Muscle of leg (tissue), 11 donors: ENCODE data around the gene TTC3. TPM values are rescaled to one million over a fixed set of nuclear protein-coding genes. Genes with fewer than 3 reads are reported as not detected.
"Not testable (repeated sequence)": the region's sequence is repeated elsewhere in the genome, so short reads cannot be mapped to it uniquely, and the experiment has no call there.

Experiments
- DNase-seq: peaks from one replicate; pipeline ENCODE4 v3.0.0; 2013
- H3K27ac ChIP-seq: one replicate; pipeline ENCODE4 v1.5.1; 2013; ENCODE audit warnings: mild to moderate bottlenecking, low read length, control low read depth
- H3K27me3 ChIP-seq: one replicate; pipeline ENCODE4 v1.6.1; 2013; ENCODE audit warnings: low read length; ENCODE audit not compliant: control insufficient read depth, insufficient read depth
- H3K36me3 ChIP-seq: one replicate; pipeline ENCODE4 v1.6.1; 2013; ENCODE audit warnings: low read length; ENCODE audit not compliant: control insufficient read depth, insufficient read depth
- H3K4me1 ChIP-seq: one replicate; pipeline ENCODE4 v1.6.1; 2013; ENCODE audit warnings: low read length; ENCODE audit not compliant: control insufficient read depth, insufficient read depth
- H3K4me3 ChIP-seq: one replicate; pipeline ENCODE4 v1.5.1; 2013; ENCODE audit warnings: low read length, control low read depth
- H3K9me3 ChIP-seq: replicated peaks from 2 replicates; pipeline ENCODE4 v1.6.1; 2013; ENCODE audit warnings: low read depth, low read length; ENCODE audit not compliant: control insufficient read depth
- WGBS: methylation state at CpG from one replicate; pipeline ENCODE4 v1.1.5; 2013; ENCODE audit warnings: missing lambda C conversion rate; ENCODE audit not compliant: insufficient coverage; 5-methylcytosine and 5-hydroxymethylcytosine counted together
- polyA plus RNA-seq, 8 donors: library from polyadenylated mRNA; unstranded; fragments of 120-200 nt; gene quantifications; one replicate each; pipeline versions ENCODE4 v1.2.1 to v1.2.3, GENCODE V29; 2013; ENCODE audit warnings: inconsistent platforms in 1 of 8, low replicate concordance in 1 of 8; ENCODE audit not compliant: insufficient read length in 8 of 8, insufficient read depth in 1 of 8
- total RNA-seq: library from RNA; stranded (reverse); fragments of 120-200 nt; gene quantifications from one replicate; pipeline ENCODE4 v1.2.4, GENCODE V29; 2013

The TTC3 gene
- total and polyA plus RNA-seq, 9 donors: 86.4 to 202 (median 145) TPM

DNA sequence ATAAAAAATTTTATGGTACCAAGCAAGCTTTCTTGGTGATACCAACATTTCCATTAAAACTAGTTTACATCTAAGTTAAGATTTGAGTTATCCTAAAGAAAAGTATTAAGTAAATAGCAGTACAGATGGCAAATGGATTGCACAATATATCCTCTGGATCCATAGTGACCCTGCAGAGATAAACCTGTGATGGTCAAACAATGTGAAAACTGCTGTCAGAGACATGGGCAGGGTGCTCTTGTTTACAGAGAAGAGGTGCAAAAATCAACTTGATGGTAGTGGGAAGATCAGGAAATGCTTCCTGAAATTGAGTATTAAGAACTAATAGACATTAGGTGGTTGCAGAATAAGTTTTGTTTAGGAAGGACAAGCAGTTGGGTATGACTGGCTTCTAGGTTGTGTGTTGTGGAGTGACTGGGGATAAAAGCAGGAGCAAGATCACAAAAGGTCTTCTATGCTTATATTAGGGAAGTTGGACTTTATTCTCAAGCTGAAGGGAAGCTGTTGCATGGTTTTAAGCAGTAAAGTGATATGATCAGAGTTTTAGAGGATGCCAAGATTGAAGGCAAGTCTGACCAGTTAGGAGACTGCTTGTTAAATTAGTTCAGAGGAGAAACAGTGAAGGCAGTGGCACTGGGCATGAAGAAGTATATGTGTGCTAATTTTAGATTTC lies 9.9 kb downstream of the TTC3 start:
- H3K9me3 ChIP-seq: no peaks in the 10 kb centered on the region
- no peaks in the 10 kb centered on the region for H3K27me3 ChIP-seq
- DNase-seq: no peak
- no peaks in the 10 kb centered on the region for H3K4me1 ChIP-seq
- H3K36me3 ChIP-seq: no peaks in the 10 kb centered on the region
- no peak overlapping the region for H3K4me3 ChIP-seq
- H3K27ac ChIP-seq: no peak overlapping the region

DNA sequence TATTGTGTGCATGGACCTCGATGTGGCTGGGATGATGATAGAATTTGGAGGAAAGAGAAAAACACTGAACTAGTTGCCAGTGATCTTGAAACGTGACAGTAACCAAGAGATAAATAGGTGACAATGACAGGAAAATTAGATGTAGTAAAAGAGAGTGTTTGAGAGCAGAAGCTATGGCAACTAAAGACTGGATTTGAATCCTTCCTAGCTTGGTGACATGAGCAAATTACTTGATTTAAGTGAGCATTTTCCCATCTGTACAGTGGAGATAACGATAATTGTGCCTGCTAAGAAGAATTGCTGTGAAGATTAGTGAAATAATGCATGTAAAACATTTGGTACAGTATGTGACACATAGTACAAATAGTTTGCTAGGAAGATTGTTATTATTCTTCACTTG lies 12.7 kb downstream of the TTC3 start:
- 75% methylated on average over 2 of the region's 3 CpGs for WGBS
- H3K4me1 ChIP-seq: no peaks in the 10 kb centered on the region
- no peak overlapping the region for H3K27ac ChIP-seq
- no peaks in the 10 kb centered on the region for H3K27me3 ChIP-seq
- DNase-seq: no peak
- peaks cover 5% of the 10 kb centered on the region for H3K36me3 ChIP-seq
- no peak overlapping the region for H3K4me3 ChIP-seq
- H3K9me3 ChIP-seq: no peaks in the 10 kb centered on the region

DNA sequence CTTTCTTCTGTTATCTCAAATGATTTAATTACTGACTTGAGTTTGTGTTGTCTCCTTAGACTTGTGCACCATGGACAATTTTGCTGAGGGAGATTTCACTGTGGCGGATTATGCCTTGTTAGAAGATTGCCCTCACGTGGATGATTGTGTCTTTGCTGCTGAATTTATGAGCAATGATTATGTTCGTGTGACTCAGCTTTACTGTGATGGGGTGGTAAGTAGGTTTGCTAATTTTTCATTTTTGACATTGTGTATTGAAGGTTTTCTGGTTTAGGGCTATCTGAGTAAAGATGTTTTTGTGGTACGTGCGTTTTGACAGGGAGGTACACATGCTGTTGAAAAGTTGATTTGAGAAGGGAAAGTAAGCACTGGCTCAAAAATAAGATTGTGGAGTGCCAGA lies 14.1 kb downstream of the TTC3 start:
- Histone ChIP-seq H3K4me3 (no peak overlapping the region), H3K27ac (no peak overlapping the region), H3K9me3 (no peaks in the 10 kb centered on the region), H3K4me1 (no peaks in the 10 kb centered on the region), H3K27me3 (no peaks in the 10 kb centered on the region), H3K36me3 (peaks cover 7% of the 10 kb centered on the region)
- WGBS: 68% methylated on average over 3 of the region's 5 CpGs
- DNase-seq: peak; percentile 28

DNA sequence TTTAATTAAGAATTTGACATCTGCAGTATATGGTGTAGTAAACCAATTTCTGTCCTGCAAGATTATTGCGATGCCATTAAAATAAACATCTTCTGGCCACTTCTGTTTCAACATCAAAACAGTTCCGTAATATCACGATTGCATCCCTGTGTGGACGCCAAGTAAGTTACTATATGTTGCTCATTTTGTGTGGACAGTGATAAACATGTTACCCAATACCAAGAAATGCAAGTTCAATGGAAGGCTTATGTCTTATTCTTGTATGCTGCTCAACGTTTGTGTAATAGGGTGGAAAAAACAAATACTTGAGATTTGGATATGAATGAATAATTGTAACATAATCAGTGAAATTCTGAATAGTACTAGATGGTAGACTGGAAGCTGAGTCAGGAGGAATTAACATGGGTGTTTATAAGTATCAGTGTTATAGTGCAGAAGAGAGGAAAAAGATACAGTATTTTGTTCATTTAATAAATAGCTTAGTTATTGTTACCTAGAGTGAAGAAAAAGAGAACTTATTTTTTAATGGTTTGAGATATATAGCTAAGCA lies 15.2 kb downstream of the TTC3 start:
- Histone ChIP-seq H3K9me3 (no peaks in the 10 kb centered on the region), H3K27ac (no peak overlapping the region), H3K27me3 (no peaks in the 10 kb centered on the region), H3K4me3 (no peak overlapping the region), H3K36me3 (peaks cover 7% of the 10 kb centered on the region), H3K4me1 (no peaks in the 10 kb centered on the region)
- DNase-seq: no peak
- 67% methylated on average over 1 of the region's 5 CpGs for WGBS

DNA sequence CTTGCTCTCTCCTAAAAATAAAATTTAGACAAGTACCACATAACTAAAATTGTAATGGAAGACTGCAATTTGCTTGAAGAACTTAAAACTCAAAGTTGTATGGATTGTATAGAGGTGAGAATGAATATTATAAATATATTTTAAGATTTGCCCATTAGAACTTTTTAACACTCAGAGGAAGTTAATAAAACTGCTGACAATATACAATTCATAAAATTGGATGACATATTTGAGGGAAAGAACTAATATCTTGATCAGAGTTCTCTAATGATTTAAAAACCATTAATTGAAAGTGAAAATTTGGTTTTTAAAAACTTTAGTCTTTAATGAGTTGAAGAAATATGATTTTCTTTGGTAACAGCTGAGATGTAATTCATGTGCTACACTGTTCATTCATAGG lies 20.9 kb downstream of the TTC3 start:
- Histone ChIP-seq H3K4me3 (no peak overlapping the region), H3K27ac (no peak overlapping the region), H3K4me1 (peaks cover 2% of the 10 kb centered on the region), H3K27me3 (no peaks in the 10 kb centered on the region), H3K9me3 (no peaks in the 10 kb centered on the region), H3K36me3 (peaks cover 26% of the 10 kb centered on the region)
- no peak for DNase-seq

DNA sequence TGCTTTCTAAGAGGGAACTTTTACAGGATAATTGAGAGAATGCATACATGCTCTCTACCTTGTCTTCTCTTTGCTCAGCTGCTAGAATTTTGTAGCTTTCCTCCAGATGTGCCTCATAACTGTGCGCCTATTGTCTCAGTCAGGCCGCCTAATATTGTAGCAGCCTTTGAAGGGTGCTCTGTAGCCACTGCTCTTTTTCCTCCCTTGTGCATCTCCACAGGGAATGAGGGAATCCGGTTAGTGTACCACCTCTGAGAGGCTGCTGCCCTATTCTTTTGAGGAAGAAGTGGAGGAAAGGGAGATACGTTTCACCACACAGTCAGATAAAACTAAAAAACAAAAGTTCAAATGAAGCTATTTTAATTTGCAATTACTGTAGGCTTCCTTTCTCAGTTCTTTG lies 22.8 kb downstream of the TTC3 start:
- Histone ChIP-seq H3K27ac (no peak overlapping the region), H3K36me3 (peaks cover 26% of the 10 kb centered on the region), H3K27me3 (no peaks in the 10 kb centered on the region), H3K4me3 (no peak overlapping the region), H3K4me1 (peaks cover 2% of the 10 kb centered on the region), H3K9me3 (no peaks in the 10 kb centered on the region)
- WGBS: no CpG with 5 or more reads among the region's 4 CpGs
- DNase-seq: no peak

DNA sequence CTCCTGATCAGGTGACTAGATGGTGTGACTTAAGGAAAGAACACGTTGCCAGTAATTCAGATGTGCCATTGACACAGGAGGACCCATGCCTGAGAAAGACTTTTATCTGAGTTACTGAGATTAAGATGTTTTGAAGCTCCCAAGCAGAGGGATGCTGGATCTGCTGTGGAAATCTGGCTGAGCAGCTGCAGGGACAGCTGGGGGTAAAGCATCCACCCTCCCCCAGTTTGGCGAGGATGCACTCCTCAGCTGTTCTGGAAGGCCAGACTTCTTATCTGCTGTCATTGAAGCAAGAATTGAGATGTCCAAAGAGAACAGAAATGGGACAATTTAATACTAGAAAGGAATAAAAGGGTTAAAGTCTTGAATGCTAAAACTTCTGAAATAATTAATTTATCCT lies 25.7 kb downstream of the TTC3 start:
- H3K36me3 ChIP-seq: peaks cover 25% of the 10 kb centered on the region
- H3K27ac ChIP-seq: peak overlapping the region; percentile 44
- peak; percentile 63 for DNase-seq
- WGBS: 86% methylated on average over 1 of the region's 2 CpGs
- peaks cover 2% of the 10 kb centered on the region for H3K4me1 ChIP-seq
- H3K9me3 ChIP-seq: no peaks in the 10 kb centered on the region
- no peaks in the 10 kb centered on the region for H3K27me3 ChIP-seq
- no peak overlapping the region for H3K4me3 ChIP-seq

DNA sequence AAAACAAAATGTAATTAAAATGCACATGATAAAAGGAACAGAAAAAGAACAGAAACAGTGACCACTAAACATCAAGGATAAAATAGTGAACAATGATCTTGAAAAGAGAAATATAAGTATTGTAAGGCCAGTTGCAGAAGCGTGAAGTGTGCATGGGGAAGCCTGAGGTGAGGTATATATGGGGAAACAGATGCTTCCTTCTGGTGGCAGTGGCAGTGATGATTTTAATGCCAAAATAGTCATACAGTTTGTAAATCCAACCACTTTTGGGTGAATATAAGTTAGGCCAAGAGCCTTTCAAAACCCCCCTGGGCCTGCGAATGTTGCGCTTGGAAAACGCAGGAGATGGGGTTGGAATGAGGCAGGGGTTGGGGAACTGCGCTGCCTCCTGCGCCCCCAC lies 27.3 kb downstream of the TTC3 start:
- Histone ChIP-seq H3K4me3 (no peak overlapping the region), H3K9me3 (no peaks in the 10 kb centered on the region), H3K36me3 (peaks cover 23% of the 10 kb centered on the region), H3K4me1 (peaks cover 2% of the 10 kb centered on the region), H3K27ac (no peak overlapping the region), H3K27me3 (no peaks in the 10 kb centered on the region)
- no peak for DNase-seq
- 100% methylated on average over 1 of the region's 6 CpGs for WGBS

DNA sequence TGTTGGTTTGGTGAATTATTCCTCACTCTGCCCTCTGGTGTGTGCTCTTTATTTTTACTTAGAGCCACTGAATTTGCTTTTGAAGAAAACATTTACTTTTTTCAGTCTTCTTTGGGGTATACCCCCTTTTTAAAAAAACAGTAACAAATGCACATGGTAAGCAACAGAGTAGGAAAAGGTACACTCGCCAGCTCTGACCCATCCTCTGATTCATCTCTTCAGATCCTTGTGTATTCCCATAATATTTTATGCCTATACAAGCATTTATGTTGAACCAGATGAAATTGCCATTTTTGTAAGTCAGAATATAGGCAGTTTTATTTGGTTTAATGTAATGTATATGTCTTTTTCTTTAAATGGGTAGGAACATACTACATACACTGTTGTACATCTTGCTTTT lies 28.3 kb downstream of the TTC3 start:
- Histone ChIP-seq H3K9me3 (no peaks in the 10 kb centered on the region), H3K36me3 (peaks cover 19% of the 10 kb centered on the region), H3K27ac (no peak overlapping the region), H3K4me3 (no peak overlapping the region), H3K27me3 (no peaks in the 10 kb centered on the region), H3K4me1 (peaks cover 2% of the 10 kb centered on the region)
- no peak for DNase-seq
- WGBS: no CpG with 5 or more reads among the region's 1 CpG

DNA sequence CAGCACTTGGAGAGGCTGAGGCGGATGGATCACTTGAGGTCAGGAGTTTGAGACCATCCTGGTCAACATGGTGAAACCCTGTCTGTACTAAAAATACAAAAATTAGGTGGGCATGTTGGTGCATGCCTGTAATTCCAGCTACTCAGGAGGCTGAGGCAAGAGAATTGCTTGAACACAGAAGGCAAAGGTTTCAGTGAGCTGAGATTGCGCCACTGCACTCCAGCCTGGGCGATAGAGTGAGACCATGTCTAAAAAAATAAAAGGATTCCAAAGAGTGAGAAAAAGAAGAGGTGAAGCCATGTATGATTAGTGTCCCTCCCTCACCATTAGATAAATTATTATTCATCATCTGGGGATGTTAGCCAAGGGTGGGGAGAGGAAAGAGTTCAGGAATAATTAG lies 29.7 kb downstream of the TTC3 start:
- H3K27ac ChIP-seq, DNase-seq, H3K4me3 ChIP-seq, H3K9me3 ChIP-seq, H3K27me3 ChIP-seq, H3K4me1 ChIP-seq: not testable (repeated sequence)
- WGBS: 100% methylated on average over 1 of the region's 3 CpGs
- peaks cover 17% of the 10 kb centered on the region for H3K36me3 ChIP-seq

DNA sequence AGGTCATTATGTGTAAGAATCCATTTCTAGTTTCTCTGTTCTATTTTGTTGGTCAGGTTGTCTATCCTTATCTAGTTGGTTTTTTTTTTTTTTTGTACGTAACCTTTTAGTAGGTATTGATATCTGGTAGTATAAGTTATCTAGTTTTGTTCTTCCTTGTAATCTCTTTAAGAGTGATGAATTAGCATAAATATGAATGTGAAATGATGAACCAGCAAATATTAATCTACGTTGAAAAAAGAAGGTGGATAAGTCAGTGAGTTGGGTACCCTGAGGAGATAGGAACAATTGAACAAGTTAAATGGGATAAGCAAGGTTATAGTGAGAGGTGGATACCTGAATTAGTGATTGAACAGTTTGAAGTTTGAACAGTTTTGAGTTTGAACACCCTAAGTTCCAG lies 33.9 kb downstream of the TTC3 start:
- Histone ChIP-seq H3K4me1 (no peaks in the 10 kb centered on the region), H3K4me3 (no peak overlapping the region), H3K27me3 (no peaks in the 10 kb centered on the region), H3K9me3 (peaks cover 19% of the 10 kb centered on the region), H3K36me3 (peaks cover 9% of the 10 kb centered on the region), H3K27ac (no peak overlapping the region)
- DNase-seq: no peak
- WGBS: 100% methylated on average over 1 of the region's 2 CpGs
